Gastrocnemius medialis (tissue), 4 donors: ENCODE measurements around the gene IL2RA.

Experiments used
- POLR2A ChIP-seq, 2 donors: fragments of 450-650 bp; IDR thresholded peaks; one replicate each; pipeline ENCODE4 v1.6.1; 2017; ENCODE audit warnings: antibody characterized with exemption in 2 of 2, mild to moderate bottlenecking in 2 of 2, moderate library complexity in 2 of 2
- TF ChIP-seq, protein P1 (sequence below), 5 experiments: fragments of 450-650 bp in 3 of 5; fragments of 200-600 bp in 2 of 5; sonication (generic) in 2 of 5; IDR thresholded peaks in 4 of 5; conservative IDR thresholded peaks in 1 of 5; 1 replicate in 4 of 5; 2 replicates in 1 of 5; pipeline ENCODE4 v1.5.1; 2016 to 2019; ENCODE audit warnings: antibody characterized with exemption in 5 of 5, mild to moderate bottlenecking in 3 of 5, moderate library complexity in 3 of 5

DNA sequence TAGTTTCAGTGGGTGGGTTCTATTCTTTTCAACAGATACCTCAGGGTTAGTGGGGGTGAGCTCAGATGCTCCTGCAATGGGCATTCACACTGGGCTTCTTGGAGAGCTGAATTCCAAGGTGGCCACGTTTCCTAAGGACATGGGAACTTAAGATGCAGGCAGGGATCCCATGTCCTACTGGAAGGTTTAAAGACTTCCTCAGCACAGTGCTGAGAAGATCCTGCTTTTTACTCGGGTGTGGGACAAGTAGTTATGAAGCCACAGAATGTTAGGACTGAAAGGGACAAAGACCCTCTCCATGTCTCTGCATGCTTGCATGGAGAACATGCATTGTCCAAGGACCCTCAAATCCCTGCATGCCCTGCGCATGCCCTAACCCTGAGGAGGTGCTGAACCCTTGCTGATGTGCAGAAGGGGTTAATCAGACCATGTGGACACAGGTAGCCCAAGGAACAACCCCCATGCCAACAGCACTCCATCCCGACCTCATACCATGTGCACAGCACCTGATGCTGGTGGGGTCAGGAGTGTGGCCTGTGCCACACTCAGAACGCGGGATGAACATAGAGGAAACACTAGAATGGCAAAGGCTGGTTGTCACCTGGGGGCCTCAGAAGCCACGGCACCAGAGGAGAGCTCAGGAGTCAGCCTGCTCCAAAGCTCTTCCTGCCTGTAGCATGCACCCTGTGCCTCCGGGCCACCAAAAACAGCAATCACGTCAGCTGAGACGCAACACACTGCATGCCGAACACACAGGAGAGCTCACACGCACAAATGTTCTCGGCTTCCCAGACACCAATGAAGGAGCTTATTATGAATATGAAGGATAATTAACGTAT lies 15.2 kb downstream of the IL2RA start:
- TF ChIP-seq, protein P1, sequence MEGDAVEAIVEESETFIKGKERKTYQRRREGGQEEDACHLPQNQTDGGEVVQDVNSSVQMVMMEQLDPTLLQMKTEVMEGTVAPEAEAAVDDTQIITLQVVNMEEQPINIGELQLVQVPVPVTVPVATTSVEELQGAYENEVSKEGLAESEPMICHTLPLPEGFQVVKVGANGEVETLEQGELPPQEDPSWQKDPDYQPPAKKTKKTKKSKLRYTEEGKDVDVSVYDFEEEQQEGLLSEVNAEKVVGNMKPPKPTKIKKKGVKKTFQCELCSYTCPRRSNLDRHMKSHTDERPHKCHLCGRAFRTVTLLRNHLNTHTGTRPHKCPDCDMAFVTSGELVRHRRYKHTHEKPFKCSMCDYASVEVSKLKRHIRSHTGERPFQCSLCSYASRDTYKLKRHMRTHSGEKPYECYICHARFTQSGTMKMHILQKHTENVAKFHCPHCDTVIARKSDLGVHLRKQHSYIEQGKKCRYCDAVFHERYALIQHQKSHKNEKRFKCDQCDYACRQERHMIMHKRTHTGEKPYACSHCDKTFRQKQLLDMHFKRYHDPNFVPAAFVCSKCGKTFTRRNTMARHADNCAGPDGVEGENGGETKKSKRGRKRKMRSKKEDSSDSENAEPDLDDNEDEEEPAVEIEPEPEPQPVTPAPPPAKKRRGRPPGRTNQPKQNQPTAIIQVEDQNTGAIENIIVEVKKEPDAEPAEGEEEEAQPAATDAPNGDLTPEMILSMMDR (IDR thresholded peaks at IDR 0.05 in 4 of 5, conservative IDR thresholded peaks at IDR 0.05 in 1 of 5) = no peak
- no peak for TF ChIP-seq POLR2A (IDR thresholded peaks at IDR 0.05)
